Small intestine (tissue), 16 donors: Measurements from ENCODE around the gene PAGE1. TPM values are rescaled to one million over a fixed set of nuclear protein-coding genes. Genes with fewer than 3 reads are reported as not detected.
"Not testable (repeated sequence)": the region's sequence is repeated elsewhere in the genome, so short reads cannot be mapped to it uniquely, and the experiment has no call there.

ENCODE experiments used
- DNase-seq, 2 donors: peaks; one replicate each; pipeline versions ENCODE4 v3.0.0 to v3.0.0-alpha.2; 2013
- FAIRE-seq: peaks from 2 replicates; lab custom pipeline; 2012; peaks lifted over from hg19 to GRCh38; lab: Jason Lieb, UNC
- H3K27ac ChIP-seq, 3 donors: one replicate each; pipeline ENCODE4 v1.5.1; 2013; ENCODE audit warnings: low read length in 2 of 3, mild to moderate bottlenecking in 2 of 3, control low read depth in 1 of 3, inconsistent platforms in 1 of 3, low read depth in 1 of 3, moderate library complexity in 1 of 3
- H3K27me3 ChIP-seq, 3 donors: one replicate each; pipeline ENCODE4 v1.6.1; 2013; ENCODE audit warnings: low read length in 3 of 3, inconsistent platforms in 1 of 3; ENCODE audit not compliant: control insufficient read depth in 3 of 3, insufficient read depth in 3 of 3
- H3K36me3 ChIP-seq, 3 donors: one replicate each; pipeline ENCODE4 v1.6.1; 2013; ENCODE audit warnings: low read length in 3 of 3, inconsistent platforms in 1 of 3, low read depth in 1 of 3, mild to moderate bottlenecking in 1 of 3, moderate library complexity in 1 of 3; ENCODE audit not compliant: control insufficient read depth in 3 of 3, insufficient read depth in 2 of 3
- H3K4me1 ChIP-seq, 3 donors: one replicate each; pipeline ENCODE4 v1.6.1; 2013; ENCODE audit warnings: low read length in 2 of 3, inconsistent platforms in 1 of 3, low read depth in 1 of 3, mild to moderate bottlenecking in 1 of 3, moderate library complexity in 1 of 3; ENCODE audit not compliant: control insufficient read depth in 3 of 3, insufficient read depth in 2 of 3
- H3K4me3 ChIP-seq, 3 donors: one replicate each; pipeline ENCODE4 v1.5.1; 2013; ENCODE audit warnings: low read length in 3 of 3, control low read depth in 1 of 3, inconsistent platforms in 1 of 3, low read depth in 1 of 3, mild to moderate bottlenecking in 1 of 3, moderate library complexity in 1 of 3
- H3K9me3 ChIP-seq, 2 donors: one replicate each; pipeline ENCODE4 v1.6.1; 2013; ENCODE audit warnings: low read depth in 1 of 2, low read length in 1 of 2; ENCODE audit not compliant: control insufficient read depth in 2 of 2, insufficient read depth in 1 of 2
- WGBS, 3 donors: extraction: QIAGEN DNeasy Blood & Tissue Kit; methylation state at CpG; one replicate each; pipeline ENCODE4 v1.1.7; 2013; 5-methylcytosine and 5-hydroxymethylcytosine counted together
- long read RNA-seq, 10 donors: transcript quantifications; one replicate each; lab custom pipeline, GENCODE V29; 2026
- polyA plus RNA-seq, 4 donors: library from polyadenylated mRNA; stranded (reverse) in 3 of 4; unstranded in 1 of 4; fragments of 200-250 nt in 3 of 4; fragments of 120-200 nt in 1 of 4; gene quantifications; one replicate each; pipeline versions ENCODE4 v1.2.1 to v1.2.3, GENCODE V29; 2013
- donor health status: healthy with polysubstance abuse.
- donor health status: control.
- donor health status: control.
- donor health status: Bipolar disorder and iron deficiency.
- donor health status: healthy.

The PAGE1 gene
- not detected for polyA plus RNA-seq
- long read RNA-seq, donor 1: 0 reads
- long read RNA-seq, donor 2: 0 reads
- long read RNA-seq, donor 3: 0 reads
- long read RNA-seq, donor 4: 0 reads
- long read RNA-seq, donor 5: 0 reads
- long read RNA-seq, donor 6: 0 reads
- long read RNA-seq, donor 7: 0 reads
- long read RNA-seq, donor 8: 0 reads
- long read RNA-seq, donor 9: 0 reads
- long read RNA-seq, donor 10: 0 reads

- FAIRE-seq (no peak), DNase-seq (no peak)
- WGBS, 3 donors: 85 to 93% (median 91%) methylated on average over 23 to 38 of the region's 38 CpGs
These were observed at the start of gene PAGE1 for GRCh38 chrX:49695276-49696180. TSS of gene PAGE1 (minus strand) at chrX:49695984. CDS start at chrX:49694770, 1,214 bp downstream.

GRCh38 chrX:49741501-49741900, 45.7 kb upstream of the PAGE1 start:
- not testable (repeated sequence) for FAIRE-seq, H3K4me1 ChIP-seq, H3K27me3 ChIP-seq, H3K27ac ChIP-seq, H3K4me3 ChIP-seq, H3K9me3 ChIP-seq, H3K36me3 ChIP-seq, DNase-seq
- WGBS, 3 donors: 88 to 100% (median 100%) methylated on average over 1 of the region's 1 CpG

More at GRCh38 chrX:49695276-49696180, at the start of gene PAGE1:
- Histone ChIP-seq H3K4me1 (no peaks in the 10 kb centered on the region), H3K27me3 (no peaks in the 10 kb centered on the region), H3K4me3 (no peak within 1 kb of the TSS), H3K27ac (no peak within 1 kb of the TSS), H3K9me3 (no peaks in the 10 kb centered on the region), H3K36me3 (no peaks in the 10 kb centered on the region)

- FAIRE-seq: no peak
- Histone ChIP-seq H3K27me3 (no peaks in the 10 kb centered on the region), H3K36me3 (no peaks in the 10 kb centered on the region), H3K9me3 (no peaks in the 10 kb centered on the region), H3K4me3 (no peak overlapping the region), H3K27ac (no peak overlapping the region), H3K4me1 (no peaks in the 10 kb centered on the region)
- 77 to 90% (median 82%) methylated on average over 7 to 9 of the region's 9 CpGs for WGBS, 3 donors
- DNase-seq: no peak
These were observed 32.1 kb upstream of the PAGE1 start for GRCh38 chrX:49727847-49728246.

- Histone ChIP-seq H3K4me3 (no peak overlapping the region), H3K36me3 (no peaks in the 10 kb centered on the region), H3K4me1 (no peaks in the 10 kb centered on the region), H3K27ac (no peak overlapping the region), H3K27me3 (no peaks in the 10 kb centered on the region), H3K9me3 (no peaks in the 10 kb centered on the region)
- 70 to 90% (median 86%) methylated on average over 2 to 5 of the region's 5 CpGs for WGBS, 3 donors
- FAIRE-seq (no peak), DNase-seq (no peak)
These were observed 31.2 kb upstream of the PAGE1 start for GRCh38 chrX:49726966-49727365.

GRCh38 chrX:49725923-49726904, 30.4 kb upstream of the PAGE1 start:
- WGBS, 3 donors: 75 to 80% (median 76%) methylated on average over 8 to 12 of the region's 12 CpGs
- DNase-seq: no peak
- Histone ChIP-seq H3K4me3 (no peak overlapping the region), H3K9me3 (no peaks in the 10 kb centered on the region), H3K27me3 (no peaks in the 10 kb centered on the region), H3K27ac (no peak overlapping the region), H3K4me1 (no peaks in the 10 kb centered on the region), H3K36me3 (no peaks in the 10 kb centered on the region)
- FAIRE-seq: no peak

DNA sequence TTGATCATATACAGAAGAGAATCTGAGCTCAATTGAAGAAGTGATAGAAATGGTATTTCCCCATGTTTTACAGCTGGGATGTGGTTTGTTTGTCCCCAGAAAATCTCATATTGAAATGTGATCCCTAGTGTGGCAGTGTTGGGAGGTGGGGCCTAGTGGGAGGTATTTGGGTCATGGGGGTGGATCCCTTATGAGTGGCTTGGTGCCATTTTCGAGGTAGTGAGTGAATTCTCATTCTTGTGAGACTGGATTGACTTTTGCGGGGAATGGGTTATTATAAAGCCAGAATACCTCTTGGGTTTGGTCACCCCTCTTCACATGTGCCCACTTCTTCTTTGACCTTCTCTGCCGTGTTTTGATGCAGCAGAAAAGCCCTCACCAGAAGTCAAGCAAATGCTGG, 29.6 kb upstream of the PAGE1 start:
- Histone ChIP-seq H3K4me1 (no peaks in the 10 kb centered on the region), H3K4me3 (no peak overlapping the region), H3K36me3 (no peaks in the 10 kb centered on the region), H3K27me3 (no peaks in the 10 kb centered on the region), H3K27ac (no peak overlapping the region), H3K9me3 (no peaks in the 10 kb centered on the region)
- 63 to 71% (median 69%) methylated on average over 3 of the region's 3 CpGs for WGBS, 3 donors
- no peak for DNase-seq
- FAIRE-seq: no peak

- H3K9me3 ChIP-seq, H3K4me3 ChIP-seq, H3K27me3 ChIP-seq, DNase-seq, H3K27ac ChIP-seq, H3K4me1 ChIP-seq, FAIRE-seq, H3K36me3 ChIP-seq: not testable (repeated sequence)
- WGBS, 3 donors: 49 to 62% (median 61%) methylated on average over 2 of the region's 2 CpGs
These were observed 24.3 kb upstream of the PAGE1 start for GRCh38 chrX:49720106-49720505.

- no peak overlapping the region for H3K27ac ChIP-seq
- H3K27me3 ChIP-seq: no peaks in the 10 kb centered on the region
- H3K9me3 ChIP-seq: no peaks in the 10 kb centered on the region
- DNase-seq (no peak), FAIRE-seq (no peak)
- H3K4me3 ChIP-seq: no peak overlapping the region
- H3K36me3 ChIP-seq: no peaks in the 10 kb centered on the region
- no peaks in the 10 kb centered on the region for H3K4me1 ChIP-seq
- WGBS, 3 donors: 79 to 89% (median 79%) methylated on average over 3 of the region's 3 CpGs
These were observed 16.8 kb upstream of the PAGE1 start for GRCh38 chrX:49712577-49712976.
